Immature natural killer cell (primary cell): ENCODE measurements around the gene C3orf62. TPM values are rescaled to one million over a fixed set of nuclear protein-coding genes. Genes with fewer than 3 reads are reported as not detected.
"Not testable (repeated sequence)": the region's sequence is repeated elsewhere in the genome, so short reads cannot be mapped to it uniquely, and the experiment has no call there.

Experiments used
- DNase-seq, 3 donors: peaks; one replicate each; pipeline ENCODE4 v3.0.0; 2022; ENCODE audit warnings: mixed read lengths in 1 of 3
- H3K27ac Mint-ChIP-seq, 6 donors: one replicate each; pipeline ENCODE4 v1.8.0; 2020; ENCODE audit warnings: mixed read lengths in 6 of 6, mild to moderate bottlenecking in 5 of 6, inconsistent platforms in 4 of 6, moderate library complexity in 3 of 6
- H3K27me3 Mint-ChIP-seq, 3 donors: one replicate each; pipeline ENCODE4 v1.8.0; 2020 to 2021; ENCODE audit warnings: low read depth in 3 of 3, mild to moderate bottlenecking in 3 of 3, mixed read lengths in 3 of 3, moderate library complexity in 3 of 3, inconsistent platforms in 1 of 3
- H3K36me3 Mint-ChIP-seq, 3 donors: one replicate each; pipeline ENCODE4 v1.8.0; 2020; ENCODE audit warnings: mixed read lengths in 3 of 3, inconsistent platforms in 2 of 3, mild to moderate bottlenecking in 2 of 3
- H3K4me1 Mint-ChIP-seq, 2 donors: one replicate each; pipeline ENCODE4 v1.8.0; 2020; ENCODE audit warnings: inconsistent platforms in 2 of 2, mild to moderate bottlenecking in 2 of 2, mixed read lengths in 2 of 2, moderate library complexity in 1 of 2
- H3K4me3 Mint-ChIP-seq, 5 donors: one replicate each; pipeline ENCODE4 v1.8.0; 2020; ENCODE audit warnings: mild to moderate bottlenecking in 5 of 5, mixed read lengths in 5 of 5, inconsistent platforms in 3 of 5, moderate library complexity in 3 of 5
- H3K9me3 Mint-ChIP-seq, 6 donors: one replicate each; pipeline ENCODE4 v1.8.0; 2020; ENCODE audit warnings: mild to moderate bottlenecking in 6 of 6, mixed read lengths in 6 of 6, inconsistent platforms in 4 of 6, moderate library complexity in 3 of 6
- polyA plus RNA-seq, 3 donors: library from polyadenylated mRNA; unstranded; fragments of 300-500 nt; fragmentation: Illumina TruSeq; gene quantifications; one replicate each; pipeline ENCODE4 v1.2.3, GENCODE V29; 2021

C3orf62 gene
- polyA plus RNA-seq, 3 donors from 2014 or later: 0.74 to 2.5 (median 1.5) TPM

- Mint-ChIP-seq H3K36me3 (no peaks in the 10 kb centered on the region), H3K4me3 (no peak overlapping the region), H3K27ac (no peak overlapping the region), H3K27me3 (peaks cover 0 to 2% (median 1%) of the 10 kb centered on the region in 3 donors), H3K4me1 (no peaks in the 10 kb centered on the region), H3K9me3 (no peaks in the 10 kb centered on the region)
- DNase-seq: no peak
Observed at GRCh38 chr3:49257187-49257586, 19.8 kb downstream of the C3orf62 start.

GRCh38 chr3:49255718-49256511 lies 21.1 kb downstream of the C3orf62 start:
- Mint-ChIP-seq H3K27me3 (peaks cover 0 to 2% (median 1%) of the 10 kb centered on the region in 3 donors), H3K27ac (no peak overlapping the region), H3K36me3 (no peaks in the 10 kb centered on the region), H3K9me3 (no peaks in the 10 kb centered on the region), H3K4me3 (no peak overlapping the region), H3K4me1 (no peaks in the 10 kb centered on the region)
- DNase-seq: no peak

- Mint-ChIP-seq H3K36me3 (no peaks in the 10 kb centered on the region), H3K9me3 (no peaks in the 10 kb centered on the region), H3K4me1 (no peaks in the 10 kb centered on the region), H3K27me3 (peaks cover 0 to 2% (median 1%) of the 10 kb centered on the region in 3 donors), H3K4me3 (no peak overlapping the region), H3K27ac (no peak overlapping the region)
- DNase-seq: no peak
Observed at GRCh38 chr3:49255112-49255511, 21.9 kb downstream of the C3orf62 start.

DNA sequence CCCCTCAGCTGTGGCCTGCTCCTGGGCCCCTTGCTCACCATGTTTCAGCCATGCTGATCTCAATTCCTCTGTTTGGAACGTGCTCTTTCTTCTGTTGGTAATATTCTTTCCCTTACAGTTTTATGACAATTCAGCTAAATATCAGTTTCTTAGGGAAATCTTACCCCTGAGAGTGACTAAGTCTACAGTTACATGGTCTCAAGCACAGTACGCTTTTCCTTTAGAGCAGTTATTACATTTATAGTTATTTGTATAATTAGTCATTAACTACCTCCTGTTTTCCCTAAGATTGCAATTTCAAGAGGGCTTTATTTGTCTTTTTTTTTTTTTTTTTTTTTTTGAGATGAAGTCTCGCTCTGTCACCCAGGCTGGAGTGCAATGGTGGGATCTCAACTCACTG lies 23.5 kb downstream of the C3orf62 start:
- Mint-ChIP-seq H3K36me3 (no peaks in the 10 kb centered on the region), H3K4me3 (no peak overlapping the region), H3K4me1 (no peaks in the 10 kb centered on the region), H3K27ac (no peak overlapping the region), H3K27me3 (peaks cover 0 to 2% (median 1%) of the 10 kb centered on the region in 3 donors), H3K9me3 (no peaks in the 10 kb centered on the region)
- no peak for DNase-seq

- no peak for DNase-seq
- Mint-ChIP-seq H3K4me1 (no peaks in the 10 kb centered on the region), H3K4me3 (no peak overlapping the region), H3K36me3 (no peaks in the 10 kb centered on the region), H3K9me3 (no peaks in the 10 kb centered on the region), H3K27ac (no peak overlapping the region), H3K27me3 (peaks cover 0 to 2% (median 1%) of the 10 kb centered on the region in 3 donors)
Observed at GRCh38 chr3:49248840-49249227, 28.2 kb downstream of the C3orf62 start.

GRCh38 chr3:49244581-49245205 lies 32.3 kb downstream of the C3orf62 start:
- no peaks in the 10 kb centered on the region for H3K36me3 Mint-ChIP-seq
- DNase-seq: no peak
- no peaks in the 10 kb centered on the region for H3K9me3 Mint-ChIP-seq
- H3K27ac Mint-ChIP-seq: no peak overlapping the region
- no peak overlapping the region for H3K4me3 Mint-ChIP-seq
- no peaks in the 10 kb centered on the region for H3K4me1 Mint-ChIP-seq
- H3K27me3 Mint-ChIP-seq: no peaks in the 10 kb centered on the region

DNA sequence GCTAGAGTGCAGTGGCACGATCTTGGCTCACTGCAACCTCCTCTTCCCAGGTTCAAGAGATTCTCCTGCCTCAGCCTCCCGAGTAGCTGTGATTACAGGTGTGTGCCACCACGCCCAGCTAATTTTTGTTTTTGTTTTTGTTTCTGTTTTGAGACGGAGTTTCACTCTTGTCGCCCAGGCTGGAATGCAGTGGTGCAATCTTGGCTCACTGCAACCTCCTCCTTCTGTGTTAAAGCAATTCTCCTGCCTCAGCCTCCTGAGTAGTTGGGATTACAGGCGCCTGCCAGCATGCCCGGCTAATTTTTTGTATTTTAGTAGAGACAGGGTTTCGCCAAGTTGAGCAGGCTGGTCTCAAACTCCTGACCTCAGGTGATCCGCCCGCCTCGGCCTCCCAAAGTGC lies 36.9 kb downstream of the C3orf62 start:
- H3K27ac Mint-ChIP-seq, H3K4me1 Mint-ChIP-seq, H3K4me3 Mint-ChIP-seq, H3K27me3 Mint-ChIP-seq, H3K9me3 Mint-ChIP-seq, DNase-seq, H3K36me3 Mint-ChIP-seq: not testable (repeated sequence)

GRCh38 chr3:49238274-49239127 lies 38.5 kb downstream of the C3orf62 start:
- peaks cover 0 to 9% (median 3%) of the 10 kb centered on the region in 3 donors for H3K36me3 Mint-ChIP-seq
- peaks cover 0 to 5% (median 3%) of the 10 kb centered on the region in 3 donors for H3K27me3 Mint-ChIP-seq
- no peak for DNase-seq
- no peak overlapping the region for H3K4me3 Mint-ChIP-seq
- peaks cover 1 to 17% (median 10%) of the 10 kb centered on the region in 6 donors for H3K9me3 Mint-ChIP-seq
- H3K27ac Mint-ChIP-seq: no peak overlapping the region
- no peaks in the 10 kb centered on the region for H3K4me1 Mint-ChIP-seq

DNA sequence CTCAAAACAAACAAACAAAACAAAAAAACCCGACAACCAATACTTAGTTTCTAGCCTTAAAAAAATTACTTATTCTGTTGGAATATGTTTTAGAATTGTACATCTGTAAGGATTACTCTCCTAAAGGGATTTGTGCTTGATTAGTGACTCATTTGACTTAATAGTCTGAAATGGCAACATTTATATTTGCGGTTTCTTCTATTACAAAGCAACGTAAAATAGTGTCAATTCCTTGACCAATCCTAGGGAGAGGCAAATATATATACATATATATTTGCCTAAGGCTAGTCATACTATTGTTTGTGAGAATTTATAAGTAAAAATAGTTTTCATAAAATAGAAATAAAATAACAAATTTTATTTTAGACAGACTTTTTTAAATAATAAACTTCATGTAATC lies 39.7 kb downstream of the C3orf62 start:
- H3K4me1 Mint-ChIP-seq: no peaks in the 10 kb centered on the region
- H3K36me3 Mint-ChIP-seq: peaks cover under 1 to 11% (median 3%) of the 10 kb centered on the region in 3 donors
- DNase-seq: no peak
- no peak overlapping the region for H3K27ac Mint-ChIP-seq
- peaks cover 0 to 5% (median 3%) of the 10 kb centered on the region in 3 donors for H3K27me3 Mint-ChIP-seq
- peaks cover 12 to 29% (median 22%) of the 10 kb centered on the region in 6 donors for H3K9me3 Mint-ChIP-seq
- no peak overlapping the region for H3K4me3 Mint-ChIP-seq

DNA sequence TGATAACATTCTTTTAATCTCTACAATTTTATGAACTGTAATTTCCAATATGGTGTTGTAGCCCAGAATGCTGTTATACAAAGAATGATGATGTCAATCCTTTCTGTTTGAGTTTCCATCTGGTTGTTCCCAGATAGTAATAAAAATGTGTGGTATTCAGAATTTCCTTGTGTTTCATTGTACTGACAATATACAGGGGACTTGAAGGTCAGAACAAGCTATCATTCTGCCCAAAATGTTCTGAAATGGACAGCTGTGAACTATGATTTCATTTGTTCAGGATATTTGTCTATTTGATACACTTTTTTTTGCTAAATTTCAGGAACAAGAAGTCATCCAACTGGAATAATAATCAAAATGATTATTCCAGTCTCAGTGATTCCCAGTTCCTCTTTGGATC lies 40.8 kb downstream of the C3orf62 start:
- no peak overlapping the region for H3K4me3 Mint-ChIP-seq
- peaks cover 3 to 11% (median 5%) of the 10 kb centered on the region in 3 donors for H3K36me3 Mint-ChIP-seq

GRCh38 chr3:49228817-49229216 lies 48.2 kb downstream of the C3orf62 start:
- H3K27me3 Mint-ChIP-seq, DNase-seq, H3K27ac Mint-ChIP-seq, H3K4me1 Mint-ChIP-seq, H3K4me3 Mint-ChIP-seq: not testable (repeated sequence)
- H3K9me3 Mint-ChIP-seq: peaks cover 33 to 70% (median 63%) of the 10 kb centered on the region in 6 donors
- peaks cover 0 to 16% (median 13%) of the 10 kb centered on the region in 3 donors for H3K36me3 Mint-ChIP-seq

More for the DNA sequence above, 40.8 kb downstream of the C3orf62 start:
- peaks cover 0 to 5% (median 3%) of the 10 kb centered on the region in 3 donors for H3K27me3 Mint-ChIP-seq
- no peak for DNase-seq
- H3K27ac Mint-ChIP-seq: no peak overlapping the region
- H3K4me1 Mint-ChIP-seq: no peaks in the 10 kb centered on the region
- peaks cover 14 to 36% (median 29%) of the 10 kb centered on the region in 6 donors for H3K9me3 Mint-ChIP-seq

- H3K4me1 Mint-ChIP-seq: no peaks in the 10 kb centered on the region
- H3K4me3 Mint-ChIP-seq: no peak overlapping the region
- peaks cover 3 to 8% (median 7%) of the 10 kb centered on the region in 6 donors for H3K9me3 Mint-ChIP-seq
- no peak overlapping the region for H3K27ac Mint-ChIP-seq
- no peaks in the 10 kb centered on the region for H3K36me3 Mint-ChIP-seq
- peaks cover 3 to 21% (median 6%) of the 10 kb centered on the region in 3 donors for H3K27me3 Mint-ChIP-seq
- no peak for DNase-seq
Observed at GRCh38 chr3:49222002-49222401, 55.0 kb downstream of the C3orf62 start.

DNA sequence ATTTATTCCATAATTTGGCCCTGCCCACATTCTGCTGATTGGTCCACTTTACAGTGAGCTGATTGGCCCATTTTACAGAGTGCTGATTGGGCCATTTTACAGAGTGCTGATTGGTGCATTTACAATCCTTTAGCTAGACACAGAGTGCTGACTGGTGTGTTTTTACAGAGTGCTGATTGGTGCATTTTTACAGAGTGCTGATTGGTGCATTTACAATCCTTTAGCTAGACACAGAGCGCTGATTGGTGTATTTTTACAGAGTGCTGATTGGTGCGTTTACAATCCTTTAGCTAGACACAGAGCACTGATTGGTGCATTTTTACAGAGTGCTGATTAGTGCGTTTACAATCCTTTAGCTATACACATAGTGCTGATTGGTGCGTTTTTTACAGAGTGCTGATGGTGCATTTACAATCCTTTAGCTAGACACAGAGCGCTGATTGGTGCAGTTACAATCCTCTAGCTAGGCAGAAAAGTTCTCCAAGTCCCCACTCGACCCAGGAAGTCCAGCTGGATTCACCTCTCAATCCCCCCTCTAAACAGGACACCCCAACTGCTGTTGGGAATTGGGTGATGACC lies 56.0 kb downstream of the C3orf62 start:
- H3K27me3 Mint-ChIP-seq: peaks cover 3 to 18% (median 6%) of the 10 kb centered on the region in 3 donors
- not testable (repeated sequence) for H3K9me3 Mint-ChIP-seq, DNase-seq, H3K4me3 Mint-ChIP-seq, H3K4me1 Mint-ChIP-seq, H3K27ac Mint-ChIP-seq, H3K36me3 Mint-ChIP-seq
